GM21515 (cell line): ENCODE results near the gene BCL11A.

Experiments used
- ATAC-seq: cut with Tn5 transposase; IDR thresholded peaks from one replicate; pipeline ENCODE4 v1.9.1; 2021; ENCODE audit not compliant: unreplicated experiment

BCL11A gene

GRCh38 chr2:60546756-60547420, 6.6 kb downstream of the BCL11A start:
- no peak for ATAC-seq

- no peak for ATAC-seq
Observed at GRCh38 chr2:60544954-60545560, 8.4 kb downstream of the BCL11A start.

- ATAC-seq, result no peak
Observed at GRCh38 chr2:60544062-60544461, 9.4 kb downstream of the BCL11A start.

GRCh38 chr2:60541056-60541651, 12.3 kb downstream of the BCL11A start:
- ATAC-seq, result no peak

- no peak for ATAC-seq
Observed at GRCh38 chr2:60540074-60540473, 13.4 kb downstream of the BCL11A start.

- ATAC-seq, result no peak
Observed at GRCh38 chr2:60539140-60539539, 14.3 kb downstream of the BCL11A start.

- no peak for ATAC-seq
Observed at GRCh38 chr2:60538101-60538500, 15.4 kb downstream of the BCL11A start.

GRCh38 chr2:60536746-60537145, 16.7 kb downstream of the BCL11A start:
- no peak for ATAC-seq

- ATAC-seq, result peak; percentile 68
Observed at GRCh38 chr2:60535685-60536312, 17.7 kb downstream of the BCL11A start.

GRCh38 chr2:60534892-60535684, 18.4 kb downstream of the BCL11A start:
- no peak for ATAC-seq

GRCh38 chr2:60534052-60534685, 19.3 kb downstream of the BCL11A start:
- no peak for ATAC-seq

- no peak for ATAC-seq
Observed at GRCh38 chr2:60533101-60534051, 20.1 kb downstream of the BCL11A start.

- ATAC-seq, result no peak
Observed at GRCh38 chr2:60532421-60532820, 21.0 kb downstream of the BCL11A start.

GRCh38 chr2:60531701-60532133, 21.7 kb downstream of the BCL11A start:
- ATAC-seq, result no peak

GRCh38 chr2:60530660-60531281, 22.7 kb downstream of the BCL11A start:
- ATAC-seq, result peak; percentile 67

- no peak for ATAC-seq
Observed at GRCh38 chr2:60529785-60530627, 23.4 kb downstream of the BCL11A start.

- ATAC-seq, result no peak
Observed at GRCh38 chr2:60529136-60529784, 24.2 kb downstream of the BCL11A start.
